GM21723 (cell line): ENCODE measurements around the gene PHF21A.

Source experiments
- ATAC-seq: cut with Tn5 transposase; IDR thresholded peaks from one replicate; pipeline ENCODE4 v1.9.1; 2021; ENCODE audit warnings: mild to moderate bottlenecking, moderate library complexity; ENCODE audit not compliant: unreplicated experiment

The PHF21A gene

GRCh38 chr11:45924036-45924915 lies 197.0 kb downstream of the PHF21A start:
- no peak for ATAC-seq

- no peak for ATAC-seq
Measured at GRCh38 chr11:45922425-45923082, 198.7 kb downstream of the PHF21A start, which contains the start of gene LARGE2. TSS of gene LARGE2 (plus strand) at chr11:45922656. CDS start at chr11:45922883, 227 bp downstream.

- no peak for ATAC-seq
Measured at GRCh38 chr11:45921561-45922424, 199.5 kb downstream of the PHF21A start.

GRCh38 chr11:45920531-45921477 lies 200.4 kb downstream of the PHF21A start:
- ATAC-seq: no peak

- no peak for ATAC-seq
Measured at GRCh38 chr11:45919806-45920530, 201.3 kb downstream of the PHF21A start.

- no peak for ATAC-seq
Measured at GRCh38 chr11:45918962-45919675, 202.1 kb downstream of the PHF21A start.

- peak; percentile 37 for ATAC-seq
Measured at GRCh38 chr11:45918331-45918941, 202.8 kb downstream of the PHF21A start.

GRCh38 chr11:45917623-45918330 lies 203.5 kb downstream of the PHF21A start, which contains the start of gene PEX16:
TSS of gene PEX16 (minus strand) at chr11:45917877. CDS start at chr11:45917811, 66 bp downstream.
- ATAC-seq: peak; percentile 89

- peak; percentile 3 for ATAC-seq
Measured at GRCh38 chr11:45917286-45917622, 204.0 kb downstream of the PHF21A start.

GRCh38 chr11:45915446-45915845 lies 205.8 kb downstream of the PHF21A start:
- no peak for ATAC-seq

- no peak for ATAC-seq
Measured at GRCh38 chr11:45913942-45914635, 207.2 kb downstream of the PHF21A start.

- ATAC-seq: no peak
Measured at GRCh38 chr11:45913514-45913913, 207.7 kb downstream of the PHF21A start.

- no peak for ATAC-seq
Measured at GRCh38 chr11:45910623-45911022, 210.6 kb downstream of the PHF21A start.

GRCh38 chr11:45909594-45910475 lies 211.4 kb downstream of the PHF21A start:
- no peak for ATAC-seq

- ATAC-seq: no peak
Measured at GRCh38 chr11:45907911-45908370, 213.3 kb downstream of the PHF21A start.
